ENCODE data around the gene COL4A2.

- TF ChIP-seq CTCF (IDR thresholded peaks at IDR 0.05): no peak
- TF ChIP-seq POLR2A (IDR thresholded peaks at IDR 0.05): no peak
- no peak for TF ChIP-seq POLR2AphosphoS5 (IDR thresholded peaks at IDR 0.05)
- TF ChIP-seq EP300 (IDR thresholded peaks at IDR 0.05; ENCODE audit: low read depth): no peak
Observed at GRCh38 chr13:110347088-110347487, 40.0 kb downstream of the COL4A2 start.

All from transverse colon (tissue), 4 donors.